KOPT-K1 (cell line): ENCODE measurements around the gene VCL.
"Not testable (repeated sequence)": the region's sequence is repeated elsewhere in the genome, so short reads cannot be mapped to it uniquely, and the experiment has no call there.

Source experiments
- H3K27ac ChIP-seq: fragments of 200-600 bp; sonication (generic); 2 replicates; pipeline ENCODE4 v1.5.1; 2016; ENCODE audit warnings: antibody characterized with exemption, mild to moderate bottlenecking, low read depth, low read length; ENCODE audit not compliant: poor library complexity, severe bottlenecking
- H3K36me3 ChIP-seq: fragments of 200-600 bp; sonication (generic); 2 replicates; pipeline ENCODE4 v1.5.1; 2017; ENCODE audit warnings: antibody characterized with exemption, mild to moderate bottlenecking, low read length, moderate library complexity; ENCODE audit not compliant: insufficient read depth
- H3K9me3 ChIP-seq: fragments of 200-600 bp; sonication (generic); 2 replicates; pipeline ENCODE4 v1.5.1; 2017; ENCODE audit warnings: antibody characterized with exemption, low read length, mild to moderate bottlenecking; ENCODE audit not compliant: insufficient read depth, poor library complexity, severe bottlenecking

VCL gene

DNA sequence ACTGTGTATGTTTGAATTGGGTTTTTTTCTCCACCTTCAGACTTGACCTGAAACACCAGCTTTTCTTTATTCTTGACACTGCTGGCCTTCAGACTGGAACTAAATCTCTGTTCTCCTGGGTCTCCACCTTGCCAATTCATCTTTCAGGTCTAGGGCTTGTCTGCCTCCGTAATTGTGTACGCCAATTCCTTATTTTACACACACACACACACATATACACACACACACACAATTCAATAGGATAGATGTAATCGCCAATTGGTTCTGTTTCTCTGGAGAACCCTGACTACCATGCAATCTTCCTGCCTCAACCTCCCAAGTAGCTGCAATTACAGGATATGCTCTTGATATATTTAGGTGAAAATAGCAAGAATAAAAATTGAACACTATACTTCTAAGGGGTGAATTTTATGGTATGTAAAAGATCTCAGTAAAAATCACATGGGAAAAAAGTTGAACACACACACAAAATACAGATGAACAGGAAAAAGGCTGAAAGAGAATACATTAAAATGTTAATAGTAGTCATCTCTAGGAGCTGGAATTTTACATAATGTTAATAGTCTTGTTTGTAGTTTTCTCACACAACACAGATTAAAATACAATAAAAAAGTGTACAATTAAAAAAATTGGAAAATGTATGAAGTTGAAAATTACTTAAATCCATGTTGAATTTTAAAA, 6.6 kb upstream of the VCL start:
- H3K27ac ChIP-seq: no peak overlapping the region
- no peaks in the 10 kb centered on the region for H3K9me3 ChIP-seq
- no peaks in the 10 kb centered on the region for H3K36me3 ChIP-seq

DNA sequence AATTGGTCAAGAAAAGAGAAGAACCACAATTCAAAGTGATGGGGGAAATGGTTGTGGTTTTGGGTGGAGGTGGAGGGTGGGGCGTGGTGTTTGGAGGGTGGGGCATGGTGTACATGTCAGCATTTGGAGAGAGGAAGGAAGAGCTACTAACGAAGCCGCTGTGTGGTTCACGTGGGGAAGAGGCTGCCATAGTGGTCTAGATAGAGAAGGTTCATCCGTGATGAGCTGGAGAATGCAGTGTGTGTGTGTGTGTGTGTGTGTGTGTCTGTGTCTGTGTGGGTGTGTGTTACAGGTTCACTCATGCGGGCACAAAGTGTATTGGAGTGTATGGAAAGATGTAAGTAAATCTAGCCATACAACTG, 6.1 kb upstream of the VCL start:
- no peak overlapping the region for H3K27ac ChIP-seq
- H3K9me3 ChIP-seq: no peaks in the 10 kb centered on the region
- no peaks in the 10 kb centered on the region for H3K36me3 ChIP-seq

DNA sequence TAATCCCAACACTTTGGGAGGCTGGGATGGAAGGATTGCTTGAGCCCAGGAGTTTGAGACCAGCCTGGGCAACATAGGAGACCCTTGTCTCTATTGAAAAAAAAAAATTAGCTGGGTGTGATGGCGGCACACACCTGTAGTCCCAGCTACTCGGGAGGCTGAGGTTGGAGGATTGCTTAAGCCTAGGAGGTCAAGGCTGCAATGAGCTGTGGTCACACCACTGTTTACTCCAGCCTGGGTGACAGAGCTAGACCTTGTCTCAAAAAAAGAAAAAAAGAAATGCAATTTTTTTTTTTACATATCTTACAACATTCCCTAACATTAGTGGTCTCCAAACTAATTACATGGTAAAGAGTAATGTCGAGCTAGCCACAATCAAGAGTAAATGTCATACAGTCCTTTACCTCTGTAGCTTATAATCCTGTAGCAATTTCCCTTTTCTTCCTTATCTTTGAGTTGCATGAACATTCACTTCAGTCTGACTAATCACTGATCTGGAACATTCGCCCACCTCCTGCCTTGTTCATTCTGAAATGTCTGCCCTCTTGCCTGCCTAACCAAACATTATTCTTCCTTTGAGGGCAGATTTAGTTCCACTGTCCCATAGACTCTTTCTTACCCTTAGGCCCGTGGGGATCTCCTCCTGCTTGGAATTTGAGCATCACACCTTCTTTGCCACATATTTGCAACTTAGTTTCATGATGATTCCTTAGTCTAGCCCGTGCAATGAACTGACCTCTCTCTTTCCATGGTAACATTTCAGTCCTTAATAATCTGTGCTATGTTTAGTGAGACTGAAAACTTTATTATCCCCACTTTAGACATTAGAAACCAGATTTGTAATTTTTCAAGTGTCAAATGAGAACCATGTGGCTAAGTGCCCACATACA, 4.8 kb upstream of the VCL start:
- H3K36me3 ChIP-seq: no peaks in the 10 kb centered on the region
- no peak overlapping the region for H3K27ac ChIP-seq
- no peaks in the 10 kb centered on the region for H3K9me3 ChIP-seq

DNA sequence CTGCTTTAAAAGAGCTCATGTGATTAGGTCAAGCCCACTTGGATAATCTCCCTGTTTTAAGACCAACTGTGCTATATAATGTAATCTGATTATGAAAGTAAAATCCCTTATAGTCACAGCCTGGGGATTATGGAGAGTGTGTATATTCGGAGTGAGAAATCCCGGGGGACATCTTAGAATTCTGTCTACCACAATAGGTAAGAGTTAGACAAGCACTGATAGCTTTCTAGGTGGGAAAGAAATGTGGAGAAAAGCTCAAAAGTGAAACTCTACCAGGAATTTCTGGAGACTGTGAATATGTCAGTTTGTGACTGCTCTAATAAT, 2.9 kb upstream of the VCL start:
- H3K27ac ChIP-seq: no peak overlapping the region
- no peaks in the 10 kb centered on the region for H3K9me3 ChIP-seq
- H3K36me3 ChIP-seq: no peaks in the 10 kb centered on the region

DNA sequence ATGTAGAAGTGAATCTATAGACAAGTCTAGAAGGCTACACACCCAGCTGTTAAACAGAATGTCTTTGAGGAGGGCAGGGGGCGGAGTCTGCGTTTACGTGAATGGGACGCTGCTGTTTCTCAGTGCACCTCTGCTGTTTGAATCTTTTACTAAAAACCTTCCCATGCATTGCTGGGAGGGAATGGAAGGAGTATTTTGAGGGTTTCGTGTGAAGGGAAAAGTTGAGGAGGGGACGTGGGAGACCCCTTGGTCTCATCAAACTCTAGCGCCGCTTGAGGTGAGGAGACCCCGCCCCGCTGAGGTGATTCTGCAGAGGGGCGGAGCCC, 492 bp upstream of the VCL start:
- no peaks in the 10 kb centered on the region for H3K36me3 ChIP-seq
- peak overlapping the region; percentile 68 for H3K27ac ChIP-seq
- H3K9me3 ChIP-seq: no peaks in the 10 kb centered on the region

DNA sequence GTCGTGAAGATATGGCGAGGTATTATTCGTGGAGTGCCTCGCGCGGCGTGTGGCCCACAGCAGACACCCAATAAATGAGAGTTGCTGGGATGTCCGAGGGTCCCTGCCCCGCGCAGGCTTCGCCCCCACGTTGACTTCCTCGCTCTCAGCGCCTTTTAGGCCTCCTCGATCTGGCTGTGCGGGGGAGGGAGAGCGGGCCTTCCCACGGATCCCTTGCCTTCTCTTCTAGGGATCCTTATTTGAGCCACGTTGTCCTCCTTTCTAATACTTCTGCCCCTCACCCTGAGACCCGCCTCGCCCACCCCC, 660 bp downstream of the VCL start:
- H3K36me3 ChIP-seq: no peaks in the 10 kb centered on the region
- H3K27ac ChIP-seq: no peak overlapping the region
- no peaks in the 10 kb centered on the region for H3K9me3 ChIP-seq

DNA sequence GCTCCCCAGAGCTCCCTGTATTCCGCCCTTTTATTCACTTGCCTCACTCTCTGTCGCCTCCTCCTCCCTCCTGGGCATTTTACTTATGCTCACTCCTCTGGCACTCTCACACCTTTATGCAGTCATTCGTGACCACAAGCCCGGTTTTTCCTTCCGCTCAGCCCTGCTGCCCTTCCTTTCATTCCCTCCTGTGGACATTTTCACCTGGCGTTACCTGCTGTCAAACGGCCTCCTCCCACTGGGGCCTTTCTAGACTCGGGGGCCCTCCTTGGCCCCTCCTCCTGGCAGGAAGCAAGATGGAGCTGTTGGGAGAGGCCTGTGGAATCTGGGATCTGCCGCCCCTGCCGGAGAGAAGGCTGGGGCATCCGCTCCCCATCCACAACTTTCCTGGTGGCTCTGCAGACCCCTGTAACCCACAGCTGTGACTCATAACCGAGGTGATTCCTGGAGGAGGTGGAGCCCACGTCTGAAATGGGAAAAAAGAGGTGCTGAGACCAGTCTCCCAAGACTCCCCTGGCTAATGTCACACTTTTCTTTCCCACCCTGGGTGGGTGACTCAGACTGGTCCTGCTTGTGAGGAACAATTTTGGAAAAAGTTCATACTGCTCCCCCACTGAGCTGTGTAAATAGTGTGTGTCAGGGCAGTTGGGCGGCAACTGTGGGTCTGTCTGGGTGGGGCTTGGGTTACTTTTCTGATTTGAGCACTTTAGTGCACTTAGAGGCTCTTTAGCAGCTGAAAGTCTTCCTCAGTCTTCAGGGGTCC, 1.2 kb downstream of the VCL start:
- no peak overlapping the region for H3K27ac ChIP-seq
- no peaks in the 10 kb centered on the region for H3K36me3 ChIP-seq
- H3K9me3 ChIP-seq: no peaks in the 10 kb centered on the region

DNA sequence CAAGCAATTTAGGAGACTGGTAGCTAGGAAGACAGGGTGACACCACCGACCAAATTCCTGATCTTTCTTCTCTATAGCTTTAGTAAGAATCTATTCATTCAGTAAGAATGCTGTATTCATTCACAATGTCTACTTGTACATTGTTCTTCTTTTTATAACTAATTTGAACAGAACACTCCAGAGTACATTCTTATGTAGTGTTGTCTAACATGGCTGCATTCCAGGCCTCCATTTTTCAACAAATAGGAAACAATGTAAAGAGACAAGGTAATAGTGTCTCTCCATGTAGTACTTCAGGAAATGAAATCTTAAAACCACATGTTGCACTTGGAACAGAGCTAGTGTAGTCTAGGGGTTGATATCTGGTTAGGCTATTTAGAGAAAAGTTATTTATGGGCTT, 1.8 kb downstream of the VCL start:
- H3K36me3 ChIP-seq: no peaks in the 10 kb centered on the region
- H3K27ac ChIP-seq: no peak overlapping the region
- H3K9me3 ChIP-seq: no peaks in the 10 kb centered on the region

DNA sequence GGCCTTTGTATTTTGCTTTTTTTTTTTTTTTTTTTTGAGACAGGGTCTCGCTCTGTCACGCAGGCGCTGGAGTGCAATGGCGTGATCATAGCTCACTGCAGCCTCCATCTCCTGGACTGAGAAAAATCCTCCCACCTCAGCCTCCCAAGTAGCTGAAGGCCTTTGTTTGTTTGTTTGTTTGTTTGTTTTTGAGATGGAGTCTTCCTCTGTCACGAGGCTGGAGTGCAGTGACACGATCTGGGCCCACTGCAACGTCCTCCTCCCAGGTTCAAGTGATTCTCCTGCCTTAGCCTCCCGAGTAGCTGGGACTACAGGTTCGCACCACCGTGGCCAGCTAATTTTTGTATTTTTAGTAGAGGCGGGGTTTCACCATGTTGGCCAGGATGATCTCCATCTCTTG, 2.3 kb downstream of the VCL start:
- not testable (repeated sequence) for H3K36me3 ChIP-seq, H3K9me3 ChIP-seq, H3K27ac ChIP-seq

DNA sequence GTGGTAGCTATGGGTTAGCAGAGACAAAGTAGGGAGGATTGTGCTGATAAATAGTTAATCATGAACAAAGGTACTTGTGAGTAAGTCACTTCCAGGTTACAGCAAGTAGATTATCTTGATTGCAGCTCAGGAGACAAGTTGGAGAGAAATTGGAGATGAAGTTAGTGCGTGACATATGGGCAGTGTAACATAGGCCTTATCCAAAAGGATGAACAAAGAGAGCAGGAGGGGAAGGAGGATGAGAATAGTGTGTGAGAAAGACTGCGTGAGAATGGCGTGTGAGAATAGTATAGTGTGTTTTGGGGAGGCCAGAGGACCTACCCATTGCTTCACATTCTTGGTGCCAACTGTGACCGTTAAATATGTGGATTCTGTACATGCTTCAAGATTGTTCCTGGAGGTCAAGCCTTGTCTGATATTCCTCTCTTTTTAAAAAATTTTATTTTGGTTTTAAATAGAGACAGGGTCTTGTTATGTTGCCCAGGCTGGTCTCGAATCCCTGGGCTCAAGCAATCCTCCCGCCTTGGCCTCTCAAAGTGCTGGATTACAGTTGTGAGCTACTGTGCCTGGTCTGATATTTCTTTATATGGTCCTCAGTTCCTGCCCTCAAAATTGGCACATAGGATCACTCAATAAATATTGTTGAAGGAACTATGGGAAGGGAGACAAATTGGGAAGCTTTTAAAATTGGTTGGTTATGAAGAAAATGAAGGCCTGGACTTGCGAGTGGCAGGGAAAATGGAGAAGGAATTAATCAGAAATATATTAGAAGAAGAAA, 3.2 kb downstream of the VCL start:
- no peaks in the 10 kb centered on the region for H3K9me3 ChIP-seq
- no peak overlapping the region for H3K27ac ChIP-seq
- no peaks in the 10 kb centered on the region for H3K36me3 ChIP-seq

DNA sequence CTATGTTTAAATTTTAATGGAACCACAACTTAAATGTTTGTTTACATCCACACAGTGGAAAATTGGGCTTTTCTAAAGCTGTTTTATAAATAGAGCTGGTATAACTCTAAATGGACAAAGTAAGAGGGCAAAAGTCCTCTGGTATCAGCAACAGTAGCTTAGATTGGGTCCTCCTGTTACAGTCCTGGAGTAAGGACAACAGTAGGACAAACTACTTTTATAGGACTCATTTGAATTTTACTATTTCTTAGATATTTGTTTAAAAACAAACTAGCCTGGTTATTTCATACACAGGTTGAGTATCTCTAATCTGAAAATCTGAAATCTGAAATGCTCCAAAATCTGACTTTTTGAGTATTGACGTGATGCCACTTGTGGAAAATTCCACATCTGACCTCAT, 8.4 kb downstream of the VCL start:
- Histone ChIP-seq H3K9me3 (no peaks in the 10 kb centered on the region), H3K36me3 (no peaks in the 10 kb centered on the region), H3K27ac (no peak overlapping the region)

DNA sequence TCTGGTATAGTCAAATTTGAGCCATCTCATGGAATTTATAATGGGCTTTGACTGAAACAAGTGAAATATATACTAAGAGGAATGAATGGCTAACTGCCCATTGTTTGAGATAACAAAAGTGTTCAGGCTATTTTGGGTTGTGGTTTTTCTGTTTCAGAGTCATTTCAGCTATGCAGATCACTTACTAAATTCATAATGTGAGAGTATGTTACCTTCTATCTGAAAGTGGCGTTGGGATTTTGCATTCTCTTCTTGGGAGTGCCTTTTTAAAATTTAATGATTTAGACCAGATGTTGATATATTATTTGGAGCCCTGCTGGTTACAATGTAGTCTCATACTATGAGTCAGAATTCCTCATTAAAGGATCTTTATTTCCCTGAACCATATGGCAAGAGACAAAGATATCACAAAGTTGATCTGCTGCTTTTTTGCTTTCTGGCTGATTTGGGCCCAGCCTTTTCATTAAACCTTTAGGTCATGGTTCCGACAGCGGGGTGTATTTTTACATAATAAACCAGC, 10.4 kb downstream of the VCL start:
- no peaks in the 10 kb centered on the region for H3K36me3 ChIP-seq
- H3K9me3 ChIP-seq: no peaks in the 10 kb centered on the region
- no peak overlapping the region for H3K27ac ChIP-seq

DNA sequence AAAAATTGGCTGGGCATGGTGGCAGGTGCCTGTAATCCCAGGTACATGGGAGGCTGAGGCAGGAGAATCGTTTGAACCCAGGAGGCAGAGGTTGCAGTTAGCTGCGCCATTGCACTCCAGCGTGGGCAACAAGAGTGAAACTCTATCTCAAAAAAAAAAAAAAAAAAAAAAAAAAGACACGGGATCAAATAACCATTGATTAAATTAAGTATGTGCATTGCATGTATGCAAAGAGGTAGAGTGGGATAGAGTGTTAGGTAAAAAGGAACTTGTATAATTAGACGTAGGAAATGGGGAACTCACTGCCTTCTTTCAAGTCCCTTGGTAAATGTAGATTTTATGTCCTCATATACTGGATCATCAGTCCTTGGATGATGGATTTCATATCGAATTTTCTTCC, 13.1 kb downstream of the VCL start:
- H3K9me3 ChIP-seq: no peaks in the 10 kb centered on the region
- no peak overlapping the region for H3K27ac ChIP-seq
- no peaks in the 10 kb centered on the region for H3K36me3 ChIP-seq

DNA sequence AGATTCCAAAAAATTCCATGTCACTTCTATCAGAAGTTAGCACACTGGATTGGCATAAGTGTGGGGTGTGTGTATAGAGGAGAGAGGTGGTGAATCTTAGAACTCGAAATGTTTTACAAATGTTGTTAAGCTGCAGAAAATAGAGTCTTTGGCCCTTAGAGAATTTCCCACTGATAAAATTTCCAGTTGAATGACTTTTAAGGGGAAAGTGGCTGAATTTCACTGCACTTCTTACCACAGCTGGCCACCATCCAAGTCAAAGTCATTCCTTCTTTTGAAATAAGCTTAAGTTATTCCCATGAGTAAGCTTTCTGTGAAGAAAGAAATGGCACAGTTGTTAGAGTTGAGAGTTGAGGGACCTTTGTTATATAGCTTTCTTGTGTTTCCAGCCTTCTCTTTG, 13.9 kb downstream of the VCL start:
- no peaks in the 10 kb centered on the region for H3K9me3 ChIP-seq
- H3K27ac ChIP-seq: no peak overlapping the region
- no peaks in the 10 kb centered on the region for H3K36me3 ChIP-seq

DNA sequence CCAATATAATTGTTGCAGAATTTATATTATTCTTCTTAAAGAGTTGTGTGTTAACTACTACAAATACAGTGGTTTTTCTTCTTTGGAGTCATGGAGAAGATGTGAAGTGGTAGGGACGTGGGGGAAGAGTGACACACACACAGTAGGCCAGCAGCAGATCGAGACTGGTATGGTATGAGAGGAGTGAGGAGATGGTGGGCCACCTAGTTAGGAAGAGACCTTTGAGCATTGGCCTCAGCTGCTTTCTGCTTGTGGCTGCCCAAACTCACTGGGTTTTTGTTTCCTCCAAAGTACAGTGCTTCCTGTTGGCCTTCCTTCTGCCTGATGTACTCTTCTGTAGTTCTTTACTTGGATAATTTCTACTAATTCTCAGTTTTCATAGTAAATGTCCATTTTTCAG, 14.6 kb downstream of the VCL start:
- H3K36me3 ChIP-seq: no peaks in the 10 kb centered on the region
- H3K9me3 ChIP-seq: no peaks in the 10 kb centered on the region
- H3K27ac ChIP-seq: no peak overlapping the region
